B cell (primary cell): ENCODE measurements around the gene OCA2. TPM values are rescaled to one million over a fixed set of nuclear protein-coding genes. Genes with fewer than 3 reads are reported as not detected.

Experiments
- ATAC-seq: fragments of 200-7000 bp; cut with Tn5 transposase; one replicate; pipeline ENCODE4 v1.10.0; 2021; ENCODE audit warnings: low read depth, mild to moderate bottlenecking, moderate number of reproducible peaks, moderate library complexity
- CTCF ChIA-PET: fragments of 350-600 bp; sonication (Branson Sonifier 250); formaldehyde crosslinking; loops from one replicate; lab custom pipeline; 2021; ENCODE audit warnings: antibody characterized with exemption, inconsistent platforms; lab: Charles Lee
- POLR2A ChIA-PET: fragments of 350-600 bp; sonication (Branson Sonifier 250); formaldehyde crosslinking; loops from one replicate; lab custom pipeline; 2021; ENCODE audit warnings: antibody characterized with exemption; lab: Charles Lee
- DNase-seq: peaks from one replicate; pipeline ENCODE4 v3.0.0; 2013
- H2AFZ ChIP-seq: 2 replicates; pipeline ENCODE4 v1.6.1; 2012; ENCODE audit warnings: mild to moderate bottlenecking, low read depth, low read length; ENCODE audit not compliant: insufficient read depth, poor library complexity, severe bottlenecking
- H3K27ac ChIP-seq, 2 donors: 1 replicate in 1 of 2; 2 replicates in 1 of 2; pipeline ENCODE4 v1.5.1; 2012 to 2013; ENCODE audit warnings: low read length in 2 of 2, mild to moderate bottlenecking in 2 of 2, moderate library complexity in 1 of 2
- H3K27me3 ChIP-seq, 4 experiments: fragments of 200-600 bp in 1 of 4; sonication (generic) in 1 of 4; replicated peaks in 1 of 4; 1 replicate in 2 of 4; 2 replicates in 2 of 4; pipeline versions ENCODE4 v1.6.1 to v1.7.0; 2013 to 2016; ENCODE audit warnings: low read length in 3 of 4, mild to moderate bottlenecking in 2 of 4, mixed read lengths in 1 of 4, moderate library complexity in 1 of 4; ENCODE audit not compliant: insufficient read depth in 4 of 4, control insufficient read depth in 3 of 4; ENCODE audit errors: control extremely low read depth in 1 of 4
- H3K36me3 ChIP-seq, 2 experiments: replicated peaks in 1 of 2; 1 replicate in 1 of 2; 2 replicates in 1 of 2; pipeline versions ENCODE4 v1.6.1 to v1.7.1; 2013; ENCODE audit warnings: low read length in 1 of 2; ENCODE audit not compliant: insufficient read depth in 2 of 2, control insufficient read depth in 1 of 2; ENCODE audit errors: control extremely low read depth in 1 of 2, extremely low read depth in 1 of 2
- H3K4me1 ChIP-seq, 2 donors: fragments of 200-600 bp in 1 of 2; sonication (generic) in 1 of 2; 1 replicate in 1 of 2; 2 replicates in 1 of 2; pipeline versions ENCODE4 v1.5.1 to v1.6.1; 2013 to 2017; ENCODE audit warnings: low read length in 2 of 2; ENCODE audit not compliant: control insufficient read depth in 2 of 2, insufficient read depth in 2 of 2
- H3K4me2 ChIP-seq: replicated peaks from 2 replicates; pipeline ENCODE3; 2012; ENCODE audit warnings: mild to moderate bottlenecking, low read depth, low read length; ENCODE audit not compliant: poor library complexity, severe bottlenecking
- H3K4me3 ChIP-seq, 5 experiments: fragments of 200-600 bp in 1 of 5; sonication (generic) in 1 of 5; 1 replicate in 3 of 5; 2 replicates in 2 of 5; pipeline versions ENCODE4 v1.5.1 to v1.7.0; 2011 to 2016; ENCODE audit warnings: low read length in 4 of 5, mild to moderate bottlenecking in 4 of 5, low read depth in 2 of 5, control low read depth in 1 of 5, moderate library complexity in 1 of 5; ENCODE audit not compliant: insufficient read depth in 1 of 5; ENCODE audit errors: control extremely low read depth in 1 of 5, extremely low read depth in 1 of 5
- H3K79me2 ChIP-seq: fragments of 200-600 bp; sonication (generic); one replicate; pipeline ENCODE4 v1.6.0; 2016; ENCODE audit warnings: low read length; ENCODE audit not compliant: control insufficient read depth, insufficient read depth
- H3K9ac ChIP-seq: fragments of 200-600 bp; sonication (generic); 2 replicates; pipeline ENCODE4 v1.6.1; 2017; ENCODE audit warnings: mild to moderate bottlenecking, low read length, moderate library complexity
- H3K9me3 ChIP-seq, 3 donors: one replicate each; pipeline versions ENCODE4 v1.6.1 to v1.7.1; 2013; ENCODE audit warnings: low read length in 2 of 3; ENCODE audit not compliant: control insufficient read depth in 2 of 3, insufficient read depth in 1 of 3; ENCODE audit errors: control extremely low read depth in 1 of 3
- H4K20me1 ChIP-seq: 2 replicates; pipeline ENCODE4 v1.6.0; 2012; ENCODE audit warnings: mild to moderate bottlenecking, low read length; ENCODE audit not compliant: insufficient read depth, control insufficient read depth, poor library complexity, severe bottlenecking
- H3K27ac Mint-ChIP-seq: one replicate; pipeline ENCODE4 v1.8.0; 2021; ENCODE audit warnings: mixed read lengths
- H3K27me3 Mint-ChIP-seq: one replicate; pipeline ENCODE4 v1.8.0; 2021; ENCODE audit warnings: mixed read lengths
- H3K4me1 Mint-ChIP-seq: one replicate; pipeline ENCODE4 v1.8.0; 2021; ENCODE audit warnings: mixed read lengths
- H3K4me3 Mint-ChIP-seq: one replicate; pipeline ENCODE4 v1.8.0; 2021; ENCODE audit warnings: mixed read lengths
- H3K9me3 Mint-ChIP-seq: one replicate; pipeline ENCODE4 v1.8.0; 2022; ENCODE audit warnings: mixed read lengths; ENCODE audit not compliant: insufficient read depth
- CTCF ChIP-seq: fragments of 200-600 bp; IDR thresholded peaks from one replicate; pipeline ENCODE4 v1.8.0; 2022; ENCODE audit warnings: antibody characterized with exemption, mild to moderate bottlenecking
- EZH2 ChIP-seq: IDR thresholded peaks from 2 replicates; pipeline ENCODE4 v1.6.1; 2012; ENCODE audit warnings: borderline replicate concordance, low read depth, mild to moderate bottlenecking, moderate library complexity, low read length; ENCODE audit not compliant: insufficient read depth, poor library complexity, severe bottlenecking
- WGBS: methylation state at CpG from one replicate; pipeline ENCODE4 v1.1.5; 2013; ENCODE audit warnings: missing lambda C conversion rate; ENCODE audit not compliant: insufficient coverage; 5-methylcytosine and 5-hydroxymethylcytosine counted together
- intact Hi-C: fragments of 100-400 bp; cut with micrococcal nuclease; formaldehyde crosslinking; loops from one replicate; pipeline ENCODE4 v1.10.0; 2022
- polyA plus RNA-seq: library from polyadenylated mRNA; depleted of rRNA; stranded (reverse); fragments of >200 nt; gene quantifications from 2 replicates; pipeline ENCODE4 v1.2.3, GENCODE V29; 2012
- total RNA-seq, 2 donors: library from RNA; stranded (reverse); fragments of 120-200 nt in 1 of 2; gene quantifications; 1 replicate in 1 of 2; 2 replicates in 1 of 2; pipeline versions ENCODE4 v1.2.3 to v1.2.4, GENCODE V29; 2013 to 2022

OCA2 gene
- total and polyA plus RNA-seq, 2 donors (not counting 1 experiment from before 2014, with no cell fraction given) = 0.12 TPM; not detected in 1

GRCh38 chr15:27993996-27994780 lies 104.9 kb downstream of the OCA2 start:
- H3K9me3 ChIP-seq = peaks cover 0 to 10% (median 0%) of the 10 kb centered on the region in 3 donors
- CTCF ChIA-PET = no interaction called here
- H2AFZ ChIP-seq = no peak overlapping the region
- no peaks in the 10 kb centered on the region for H3K27me3 ChIP-seq
- Mint-ChIP-seq H3K27me3 (no peaks in the 10 kb centered on the region), H3K9me3 (peaks cover 12% of the 10 kb centered on the region), H3K4me1 (no peaks in the 10 kb centered on the region), H3K27ac (no peak overlapping the region), H3K4me3 (no peak overlapping the region)
- no peak overlapping the region for H3K27ac ChIP-seq
- no peak overlapping the region for H3K4me2 ChIP-seq
- H4K20me1 ChIP-seq = no peaks in the 10 kb centered on the region
- H3K4me1 ChIP-seq = no peaks in the 10 kb centered on the region
- ATAC-seq = no peak
- no peaks in the 10 kb centered on the region for H3K36me3 ChIP-seq
- POLR2A ChIA-PET = no interaction called here
- WGBS = 88% methylated on average over 16 of the region's 16 CpGs
- no peak for DNase-seq
- no peak overlapping the region for H3K9ac ChIP-seq
- TF ChIP-seq EZH2 (no peak), CTCF (no peak)
- intact Hi-C loops = no loop called here
- H3K4me3 ChIP-seq = no peak overlapping the region
- H3K79me2 ChIP-seq = no peaks in the 10 kb centered on the region

- Mint-ChIP-seq H3K27me3 (no peaks in the 10 kb centered on the region), H3K4me1 (no peaks in the 10 kb centered on the region), H3K9me3 (peaks cover 10% of the 10 kb centered on the region), H3K4me3 (no peak overlapping the region), H3K27ac (no peak overlapping the region)
- TF ChIP-seq CTCF = no peak
- TF ChIP-seq EZH2 = no peak
- no peak overlapping the region for H3K27ac ChIP-seq
- no peaks in the 10 kb centered on the region for H3K4me1 ChIP-seq
- H3K9me3 ChIP-seq = peaks cover 0 to 10% (median 0%) of the 10 kb centered on the region in 3 donors
- H3K36me3 ChIP-seq = no peaks in the 10 kb centered on the region
- ChIA-PET POLR2A (no interaction called here), CTCF (no interaction called here)
- no peaks in the 10 kb centered on the region for H3K27me3 ChIP-seq
- WGBS = 93% methylated on average over 6 of the region's 10 CpGs
- no peak for DNase-seq
- intact Hi-C loops = no loop called here
- no peak for ATAC-seq
- no peaks in the 10 kb centered on the region for H4K20me1 ChIP-seq
- H3K79me2 ChIP-seq = no peaks in the 10 kb centered on the region
- H3K9ac ChIP-seq = no peak overlapping the region
- H3K4me2 ChIP-seq = no peak overlapping the region
- H2AFZ ChIP-seq = no peak overlapping the region
- H3K4me3 ChIP-seq = no peak overlapping the region
Observed at GRCh38 chr15:27993544-27993943, 105.6 kb downstream of the OCA2 start.
